Neural cell (in vitro differentiated cells): ENCODE results near the gene GRAPL. TPM values are rescaled to one million over a fixed set of nuclear protein-coding genes. Genes with fewer than 3 reads are reported as not detected.
"Not testable (repeated sequence)": the region's sequence is repeated elsewhere in the genome, so short reads cannot be mapped to it uniquely, and the experiment has no call there.

Experiments used
- H2AFZ ChIP-seq: fragments of 200-600, 300-800 bp; sonication (generic), shearing (Covaris generic); 2 replicates; pipeline ENCODE4 v1.6.0; 2014; ENCODE audit warnings: low read depth, mild to moderate bottlenecking, antibody characterized with exemption, low read length, moderate library complexity
- H3F3A ChIP-seq: fragments of 200-600 bp; shearing (Covaris generic); 2 replicates; pipeline ENCODE4 v1.6.1; 2016; ENCODE audit warnings: mild to moderate bottlenecking, moderate library complexity, mixed read lengths, antibody characterized with exemption, low read length; ENCODE audit not compliant: insufficient read depth, poor library complexity, severe bottlenecking
- H3K27ac ChIP-seq: fragments of 200-600, 300-800 bp; sonication (generic), shearing (Covaris generic); 2 replicates; pipeline ENCODE4 v1.5.1; 2014; ENCODE audit warnings: mild to moderate bottlenecking, low read length, moderate library complexity
- H3K27me3 ChIP-seq: fragments of 300-800, 200-600 bp; sonication (generic), shearing (Covaris generic); 2 replicates; pipeline ENCODE4 v1.6.0; 2014; ENCODE audit warnings: mild to moderate bottlenecking, low read depth, low read length, moderate library complexity; ENCODE audit not compliant: insufficient read depth
- H3K36me3 ChIP-seq: fragments of 300-800, 200-600 bp; sonication (generic), shearing (Covaris generic); 2 replicates; pipeline ENCODE4 v1.5.1; 2014; ENCODE audit warnings: mild to moderate bottlenecking, antibody characterized with exemption, low read length, moderate library complexity; ENCODE audit not compliant: insufficient read depth
- H3K4me2 ChIP-seq: fragments of 300-800, 200-600 bp; sonication (generic), shearing (Covaris generic); 2 replicates; pipeline ENCODE4 v1.6.0; 2014; ENCODE audit warnings: mild to moderate bottlenecking, low read length
- H3K4me3 ChIP-seq: fragments of 300-800, 200-600 bp; sonication (generic), shearing (Covaris generic); 2 replicates; pipeline ENCODE4 v1.5.1; 2014; ENCODE audit warnings: mild to moderate bottlenecking, low read length, moderate library complexity
- H3K79me2 ChIP-seq: fragments of 200-600 bp; shearing (Covaris generic); replicated peaks from 2 replicates; pipeline ENCODE4 v1.6.0; 2014; ENCODE audit warnings: mild to moderate bottlenecking, low read length, moderate library complexity; ENCODE audit not compliant: insufficient read depth
- H3K9ac ChIP-seq: fragments of 300-800, 200-600 bp; sonication (generic), shearing (Covaris generic); 2 replicates; pipeline ENCODE4 v1.6.1; 2016; ENCODE audit warnings: mild to moderate bottlenecking, low read length, mixed read lengths
- H3K9me2 ChIP-seq: fragments of 200-600 bp; shearing (Covaris generic); 2 replicates; pipeline ENCODE4 v1.6.1; 2016; ENCODE audit warnings: mild to moderate bottlenecking, low read length, mixed read lengths; ENCODE audit not compliant: insufficient read depth
- H3K9me3 ChIP-seq: fragments of 200-600, 300-800 bp; sonication (generic), shearing (Covaris generic); 2 replicates; pipeline ENCODE4 v1.6.1; 2016; ENCODE audit warnings: mild to moderate bottlenecking, mixed run types, low read length, moderate library complexity, mixed read lengths
- H4K20me1 ChIP-seq: fragments of 200-600 bp; shearing (Covaris generic); 2 replicates; pipeline ENCODE4 v1.6.1; 2016; ENCODE audit warnings: mild to moderate bottlenecking, mixed run types; ENCODE audit not compliant: insufficient read depth
- polyA plus RNA-seq: library from polyadenylated mRNA; depleted of rRNA; stranded (reverse); fragments of >200 nt; gene quantifications from 2 replicates; pipeline ENCODE4 v1.2.3, GENCODE V29; 2014

The GRAPL gene
- polyA plus RNA-seq, 1 donor from 2014 or later, result not detected

DNA sequence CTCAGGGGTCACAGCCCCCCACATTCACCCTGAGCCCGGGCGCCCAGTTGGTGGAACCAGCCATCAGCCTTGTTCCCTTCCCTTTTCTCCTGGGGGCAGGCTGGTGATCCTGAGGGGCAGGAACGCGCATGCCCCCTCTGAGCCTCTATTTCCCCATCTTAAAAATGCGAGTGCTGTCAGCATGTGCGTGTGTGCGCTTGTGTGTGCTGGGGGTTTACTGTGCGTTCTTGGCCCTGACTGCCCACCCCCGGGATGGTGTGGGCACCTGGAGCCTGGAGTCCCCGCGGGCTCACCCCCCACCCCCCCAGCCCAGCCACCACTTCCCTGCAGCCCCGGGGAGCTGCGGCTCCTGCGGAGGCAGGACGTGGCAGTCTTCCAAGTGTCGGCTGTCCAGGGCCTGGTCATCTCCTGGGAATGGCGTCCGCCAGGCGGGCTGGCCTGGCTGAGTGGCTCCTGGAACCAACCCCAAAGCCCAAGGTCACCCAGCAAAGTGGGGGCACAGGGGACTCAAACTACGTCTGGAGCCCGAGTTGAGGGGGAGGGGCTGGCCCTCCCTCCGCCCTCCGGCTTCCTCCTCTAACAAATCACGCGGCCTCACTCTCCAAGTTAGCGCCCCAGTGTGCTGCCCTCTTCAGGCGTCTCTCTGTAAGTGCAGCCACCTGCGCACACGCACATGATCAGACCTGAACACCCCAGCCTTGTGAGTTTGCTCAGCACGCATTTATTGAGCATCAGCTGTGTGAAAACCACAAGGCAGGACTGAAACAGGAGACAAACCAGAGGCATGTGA, 14.2 kb downstream of the GRAPL start:
- not testable (repeated sequence) for H3K4me3 ChIP-seq, H3K27me3 ChIP-seq, H2AFZ ChIP-seq

DNA sequence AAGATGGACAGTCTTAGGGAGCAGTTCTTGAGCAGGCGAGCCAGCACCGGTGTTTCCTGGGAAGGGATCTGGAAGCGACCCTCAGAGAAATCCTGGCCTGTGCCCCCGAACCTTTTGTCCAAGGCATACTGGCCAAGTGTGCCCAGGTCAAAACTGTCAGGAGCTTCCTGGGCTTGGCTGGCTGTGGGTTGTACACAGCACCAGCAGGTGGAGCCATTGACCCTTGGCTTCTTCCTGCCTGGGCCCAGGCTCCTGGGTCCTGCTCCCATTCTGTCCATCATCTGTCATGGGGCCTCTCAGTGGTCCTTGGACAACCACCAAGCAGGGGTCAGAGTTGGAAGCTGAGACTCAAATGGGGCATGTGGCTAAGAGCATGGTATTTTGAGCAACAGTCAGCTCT, 15.0 kb downstream of the GRAPL start:
- H4K20me1 ChIP-seq, H3K4me3 ChIP-seq, H3K9me2 ChIP-seq, H3K4me2 ChIP-seq, H2AFZ ChIP-seq, H3K9ac ChIP-seq, H3F3A ChIP-seq, H3K27ac ChIP-seq, H3K36me3 ChIP-seq, H3K27me3 ChIP-seq, H3K79me2 ChIP-seq, H3K9me3 ChIP-seq: not testable (repeated sequence)

More for the DNA sequence above, 14.2 kb downstream of the GRAPL start:
- H3F3A ChIP-seq, H3K9me3 ChIP-seq, H3K9me2 ChIP-seq, H3K36me3 ChIP-seq, H3K79me2 ChIP-seq, H4K20me1 ChIP-seq, H3K9ac ChIP-seq, H3K27ac ChIP-seq, H3K4me2 ChIP-seq: not testable (repeated sequence)

DNA sequence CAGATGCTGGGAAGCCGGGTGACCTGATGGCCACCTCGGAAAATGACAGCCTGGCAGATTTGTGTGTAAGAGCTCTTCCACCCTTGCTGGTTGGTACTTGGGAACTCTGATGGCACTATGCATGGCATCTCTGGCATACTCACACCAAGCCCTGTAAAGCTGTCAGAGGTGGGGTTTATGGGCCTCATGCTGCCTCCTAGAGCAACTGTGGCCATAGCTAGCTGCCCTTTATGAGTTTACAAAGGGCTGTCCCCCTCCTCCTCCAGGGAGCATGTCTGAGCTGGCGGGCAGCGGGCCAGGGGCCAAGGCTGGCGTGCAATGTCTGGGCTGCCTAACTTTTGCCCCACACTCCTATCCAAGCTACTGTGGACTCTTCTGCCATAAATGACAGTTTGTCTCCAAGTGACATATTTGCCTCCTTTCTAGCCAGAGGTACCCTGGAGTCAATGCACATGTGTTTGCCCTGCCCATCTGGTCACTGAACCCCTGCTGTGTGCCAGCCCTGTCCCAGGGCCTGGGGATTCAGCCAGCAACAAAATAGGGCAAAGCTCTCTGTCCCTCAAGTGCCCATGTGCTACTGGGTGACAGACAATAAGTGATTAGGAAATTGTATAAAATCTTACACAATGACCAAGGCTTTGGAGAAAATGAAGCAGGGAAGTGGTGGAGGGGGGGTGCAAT, 15.8 kb downstream of the GRAPL start:
- H3F3A ChIP-seq, H3K4me3 ChIP-seq, H3K36me3 ChIP-seq, H3K27me3 ChIP-seq, H4K20me1 ChIP-seq, H2AFZ ChIP-seq, H3K9me2 ChIP-seq, H3K4me2 ChIP-seq, H3K27ac ChIP-seq, H3K9ac ChIP-seq, H3K9me3 ChIP-seq, H3K79me2 ChIP-seq: not testable (repeated sequence)

DNA sequence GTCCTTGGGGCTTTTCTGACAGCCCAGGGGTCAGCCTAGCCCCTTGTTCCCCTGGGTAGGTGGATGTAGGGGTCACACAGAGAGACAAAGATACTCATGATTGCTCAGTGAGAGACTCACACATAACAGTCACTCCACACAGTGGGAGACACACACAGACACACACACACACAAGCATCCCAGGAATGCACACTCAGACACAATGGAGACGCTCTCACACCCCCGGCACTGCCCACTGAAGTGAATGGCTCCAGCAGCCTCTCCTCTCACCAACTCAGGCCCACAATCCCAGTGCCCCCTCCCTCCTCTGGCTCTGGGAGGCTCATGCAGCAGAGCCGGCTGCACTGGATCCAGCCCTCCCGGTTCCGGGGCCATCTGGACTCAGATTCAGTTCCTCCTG, 17.0 kb downstream of the GRAPL start:
- H3F3A ChIP-seq, H3K27me3 ChIP-seq, H3K9ac ChIP-seq, H3K27ac ChIP-seq, H3K79me2 ChIP-seq, H3K4me3 ChIP-seq, H3K36me3 ChIP-seq, H3K4me2 ChIP-seq, H2AFZ ChIP-seq, H4K20me1 ChIP-seq, H3K9me3 ChIP-seq, H3K9me2 ChIP-seq: not testable (repeated sequence)

DNA sequence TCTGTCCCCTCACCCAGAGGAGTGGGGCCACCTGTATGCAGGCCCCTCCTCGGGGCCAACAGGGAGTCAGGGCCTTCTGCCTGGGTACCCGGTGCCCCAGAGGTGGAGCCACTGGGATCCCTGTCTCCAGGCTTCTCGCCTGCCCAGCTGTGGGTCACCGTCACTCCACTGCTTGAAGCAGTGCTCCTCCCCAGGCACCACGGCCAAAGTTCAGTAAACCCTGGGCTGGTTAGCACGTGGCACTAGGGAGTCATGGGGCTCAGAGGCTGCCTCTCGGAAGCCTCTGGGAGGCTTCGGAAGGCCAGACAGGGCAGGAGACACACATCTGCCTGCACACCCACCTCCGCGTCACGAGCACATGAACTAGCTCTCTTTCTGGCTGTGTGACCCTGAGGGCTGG, 18.1 kb downstream of the GRAPL start:
- H3K36me3 ChIP-seq, H3K9ac ChIP-seq, H4K20me1 ChIP-seq, H3K9me2 ChIP-seq, H2AFZ ChIP-seq, H3K79me2 ChIP-seq, H3K27me3 ChIP-seq, H3K9me3 ChIP-seq, H3K4me2 ChIP-seq, H3K4me3 ChIP-seq, H3K27ac ChIP-seq, H3F3A ChIP-seq: not testable (repeated sequence)

DNA sequence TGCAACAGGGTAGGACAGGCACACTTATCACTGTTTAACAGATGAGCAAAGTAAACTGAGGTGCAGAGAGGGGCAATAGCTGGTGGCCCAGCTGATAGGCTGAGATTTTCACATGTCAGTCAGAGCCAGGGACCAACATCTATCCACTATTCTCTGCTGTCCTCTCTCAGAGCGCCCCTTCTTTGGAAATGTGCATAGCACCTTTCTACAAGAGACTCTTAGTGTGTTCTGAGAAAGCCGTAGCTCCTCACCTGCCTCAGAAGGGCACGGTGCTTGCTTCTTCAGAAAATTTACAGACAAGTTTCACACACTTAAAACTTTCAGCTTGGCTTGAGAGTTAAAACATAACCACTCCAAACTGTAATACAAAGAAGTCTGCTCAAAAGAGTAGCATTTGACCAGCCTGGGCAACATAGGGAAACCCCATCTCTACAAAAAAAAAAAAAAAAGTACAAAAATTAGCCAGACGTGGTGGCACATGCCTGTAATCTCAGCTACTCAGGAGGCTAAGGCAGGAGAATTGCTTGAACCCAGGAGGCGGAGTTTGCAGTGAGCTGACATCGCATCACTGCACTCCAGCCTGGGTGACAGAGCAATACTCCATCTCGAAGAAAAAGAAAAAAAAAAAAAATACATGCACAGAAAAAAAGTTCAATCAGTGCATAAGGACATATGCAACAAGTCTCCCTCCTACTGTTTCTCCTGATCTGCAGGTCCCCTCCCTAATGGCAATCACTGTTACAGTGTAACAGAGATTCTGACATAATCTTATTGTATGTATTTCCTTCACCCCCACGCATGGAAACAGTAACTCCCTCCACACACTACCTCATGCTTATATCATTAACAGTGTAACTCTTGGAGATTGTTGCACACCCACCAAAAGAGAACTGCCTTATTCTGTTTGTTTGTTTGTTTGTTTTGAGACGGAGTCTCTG, 23.6 kb downstream of the GRAPL start:
- not testable (repeated sequence) for H3K4me3 ChIP-seq, H3K4me2 ChIP-seq, H3K27ac ChIP-seq, H3F3A ChIP-seq, H2AFZ ChIP-seq, H3K79me2 ChIP-seq, H3K9ac ChIP-seq, H3K36me3 ChIP-seq, H3K9me3 ChIP-seq, H4K20me1 ChIP-seq, H3K27me3 ChIP-seq, H3K9me2 ChIP-seq

DNA sequence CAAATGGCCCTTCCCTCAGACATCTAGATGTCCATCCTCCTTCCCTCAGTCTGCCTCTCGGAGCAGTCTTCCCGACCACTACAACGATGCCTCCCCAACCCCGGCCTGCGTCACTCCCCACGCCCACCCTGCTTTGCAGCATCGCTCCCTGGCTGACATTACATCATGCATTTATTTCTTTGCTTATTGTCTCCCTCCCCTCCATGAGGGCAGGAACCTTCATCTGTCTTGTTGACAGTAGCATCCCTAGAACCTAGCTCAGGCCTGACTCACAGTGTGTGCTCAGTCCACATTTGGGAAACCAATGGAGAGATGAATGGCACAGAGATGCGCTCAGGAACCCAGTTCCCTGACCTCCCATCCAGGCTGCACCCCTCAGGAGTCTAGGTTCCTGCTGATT, 30.2 kb downstream of the GRAPL start:
- not testable (repeated sequence) for H3K4me2 ChIP-seq, H3K79me2 ChIP-seq, H3K27me3 ChIP-seq, H3K4me3 ChIP-seq, H4K20me1 ChIP-seq, H2AFZ ChIP-seq, H3K27ac ChIP-seq, H3K9ac ChIP-seq, H3K9me3 ChIP-seq, H3K36me3 ChIP-seq, H3K9me2 ChIP-seq, H3F3A ChIP-seq
